Heart left ventricle (tissue), 13 donors: ENCODE data around the gene ABLIM2.

ENCODE experiments used
- CTCF ChIP-seq, 12 donors: fragments of 200-600 bp; sonication (generic) in 4 of 12; IDR thresholded peaks; one replicate each; pipeline versions ENCODE4 v1.5.0 to v1.8.0; 2018 to 2022; ENCODE audit warnings: antibody characterized with exemption in 12 of 12, mild to moderate bottlenecking in 5 of 12
- POLR2A ChIP-seq, 2 donors: fragments of 450-650 bp; IDR thresholded peaks; one replicate each; pipeline ENCODE4 v1.6.1; 2017; ENCODE audit warnings: antibody characterized with exemption in 2 of 2, mild to moderate bottlenecking in 2 of 2, moderate library complexity in 2 of 2
- donor health status: ischemic (EF 13 %, LVEDD 7.1; RV severe dilation, severe dysfunction).
- donor health status: DM: no; HTN: yes; CAD: no.
- donor health status: DM: no; HTN: no; CAD: no.
- donor health status: ischemic (EF 25% LVEDD 6.9; RV normal size, moderate dysfunction).
- donor health status: ischemic (EF 25% LVEDD 5.7; RV mildly dilated, moderate dysfunction).
- donor health status: ischemic (EF 35%, LVEDD 5.7; RV mildly dilated, moderate dysfunction).
- donor health status: nonischemic (EF 11% LVEDD 7.7; RV severe dilation, severe dysfunction).
- donor health status: DM: yes; HTN: yes; CAD: no.
- donor health status: PGD.
- donor health status: ischemic (EF 29% LVEDD 5.4; RV normal size, mild dysfunction).
- donor health status: nonischemic (EF 23%, LVEDD 6.1; RV moderate dilation, normal function).

GRCh38 chr4:8127051-8127826 is 31.4 kb downstream of the ABLIM2 start:
- no peak for TF ChIP-seq POLR2A (IDR thresholded peaks at IDR 0.05)
- no peak for TF ChIP-seq CTCF (IDR thresholded peaks at IDR 0.05)
